Fibroblast of mammary gland (primary cell): ENCODE data around the gene FRMD1.

Experiments
- DNase-seq: peaks from one replicate; pipeline ENCODE4 v3.0.0-alpha.2; 2010; ENCODE audit warnings: low read depth
- H3K4me3 ChIP-seq: 2 replicates; pipeline ENCODE4 v1.5.1; 2011; ENCODE audit warnings: low read depth, mild to moderate bottlenecking, low read length, moderate library complexity; ENCODE audit not compliant: control insufficient read depth
- TF ChIP-seq, protein P1 (sequence below): conservative IDR thresholded peaks from 2 replicates; pipeline ENCODE4 v1.5.1; 2011; ENCODE audit warnings: low read depth, low read length, inconsistent platforms; ENCODE audit not compliant: control insufficient read depth, insufficient read depth

Gene FRMD1

GRCh38 chr6:168078943-168079405 is at the start of gene FRMD1:
Gene FRMD1, minus strand, starts transcription at chr6:168079212. Its CDS starts 118 bp downstream, at chr6:168079094.
- DNase-seq: no peak
- TF ChIP-seq, protein P1, sequence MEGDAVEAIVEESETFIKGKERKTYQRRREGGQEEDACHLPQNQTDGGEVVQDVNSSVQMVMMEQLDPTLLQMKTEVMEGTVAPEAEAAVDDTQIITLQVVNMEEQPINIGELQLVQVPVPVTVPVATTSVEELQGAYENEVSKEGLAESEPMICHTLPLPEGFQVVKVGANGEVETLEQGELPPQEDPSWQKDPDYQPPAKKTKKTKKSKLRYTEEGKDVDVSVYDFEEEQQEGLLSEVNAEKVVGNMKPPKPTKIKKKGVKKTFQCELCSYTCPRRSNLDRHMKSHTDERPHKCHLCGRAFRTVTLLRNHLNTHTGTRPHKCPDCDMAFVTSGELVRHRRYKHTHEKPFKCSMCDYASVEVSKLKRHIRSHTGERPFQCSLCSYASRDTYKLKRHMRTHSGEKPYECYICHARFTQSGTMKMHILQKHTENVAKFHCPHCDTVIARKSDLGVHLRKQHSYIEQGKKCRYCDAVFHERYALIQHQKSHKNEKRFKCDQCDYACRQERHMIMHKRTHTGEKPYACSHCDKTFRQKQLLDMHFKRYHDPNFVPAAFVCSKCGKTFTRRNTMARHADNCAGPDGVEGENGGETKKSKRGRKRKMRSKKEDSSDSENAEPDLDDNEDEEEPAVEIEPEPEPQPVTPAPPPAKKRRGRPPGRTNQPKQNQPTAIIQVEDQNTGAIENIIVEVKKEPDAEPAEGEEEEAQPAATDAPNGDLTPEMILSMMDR: no peak
- no peak within 1 kb of the TSS for H3K4me3 ChIP-seq

DNA sequence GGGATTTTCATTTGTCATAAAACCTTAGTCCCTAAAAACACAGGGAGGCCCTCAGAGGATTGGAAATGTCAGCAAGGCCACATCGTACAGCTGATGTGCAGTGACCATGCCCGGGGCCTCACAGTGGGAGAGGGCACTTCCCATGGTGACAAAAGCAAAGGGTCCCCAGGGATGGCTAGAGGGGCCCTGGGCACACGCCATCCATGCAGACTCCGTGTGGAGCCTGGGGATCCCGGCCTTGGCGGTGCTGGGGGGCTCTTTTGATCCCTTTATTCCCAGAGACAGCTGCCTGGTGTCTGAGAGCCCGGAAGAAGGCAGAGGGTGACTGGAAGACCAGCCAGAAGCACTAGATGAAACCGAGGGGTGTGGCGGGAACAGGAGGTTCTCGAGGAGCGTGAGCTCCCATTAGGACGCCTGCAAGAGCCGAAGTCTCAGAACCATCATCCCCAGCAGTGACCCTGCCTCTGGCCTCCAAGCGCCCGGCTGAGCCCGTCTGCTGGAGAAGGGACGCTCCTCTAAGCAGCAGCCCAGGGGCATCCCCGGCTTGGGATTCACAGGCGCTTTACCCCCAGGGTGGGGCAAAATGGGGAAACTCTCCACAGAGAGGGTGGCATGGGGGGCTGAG is 49.1 kb upstream of the FRMD1 start:
- DNase-seq: no peak
- no peak overlapping the region for H3K4me3 ChIP-seq
- TF ChIP-seq, protein P1: no peak

GRCh38 chr6:168127384-168127868 is 48.4 kb upstream of the FRMD1 start:
- DNase-seq: no peak
- TF ChIP-seq, protein P1: no peak
- no peak overlapping the region for H3K4me3 ChIP-seq

- H3K4me3 ChIP-seq: no peak overlapping the region
- TF ChIP-seq, protein P1: no peak
- no peak for DNase-seq
These were observed 47.8 kb upstream of the FRMD1 start for GRCh38 chr6:168126566-168127383.

GRCh38 chr6:168125429-168126001 is 46.5 kb upstream of the FRMD1 start:
- TF ChIP-seq, protein P1: no peak
- H3K4me3 ChIP-seq: no peak overlapping the region
- no peak for DNase-seq

DNA sequence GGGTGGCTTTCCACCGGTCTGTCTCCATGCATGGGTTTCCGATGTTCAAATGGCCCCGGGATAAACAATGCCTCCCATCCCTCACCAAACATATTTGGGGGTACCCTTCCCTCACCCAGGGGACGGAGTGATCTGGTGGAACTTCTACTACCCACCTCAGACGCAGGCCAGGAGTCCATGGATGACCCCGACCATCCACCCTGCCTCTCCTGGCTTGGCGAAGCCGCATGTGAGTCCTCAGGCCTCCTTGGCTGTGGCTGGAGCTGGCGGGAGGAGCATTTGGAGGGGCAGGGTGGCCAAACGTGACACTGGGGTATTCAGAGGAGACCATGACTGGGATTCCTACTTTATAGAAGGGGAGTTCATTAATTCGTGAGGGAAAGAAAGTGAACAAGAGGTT is 45.9 kb upstream of the FRMD1 start:
- no peak for DNase-seq
- TF ChIP-seq, protein P1: no peak
- H3K4me3 ChIP-seq: no peak overlapping the region
